Cardiac fibroblast (primary cell): ENCODE measurements around the gene STAM.

Source experiments
- DNase-seq, 2 donors: peaks; one replicate each; pipeline versions ENCODE4 v3.0.0 to v3.0.0-alpha.2; 2010; ENCODE audit warnings: low read depth in 2 of 2
- H3K4me3 ChIP-seq, 2 donors: replicated peaks in 1 of 2; 1 replicate in 1 of 2; 2 replicates in 1 of 2; pipeline ENCODE4 v1.5.1; 2011; ENCODE audit warnings: low read depth in 2 of 2, low read length in 2 of 2, mild to moderate bottlenecking in 2 of 2, moderate library complexity in 1 of 2
- TF ChIP-seq, protein P1 (sequence below): IDR thresholded peaks from one replicate; pipeline ENCODE4 v1.5.1; 2011; ENCODE audit warnings: low read depth, mild to moderate bottlenecking, low read length, inconsistent platforms

Gene STAM

DNA sequence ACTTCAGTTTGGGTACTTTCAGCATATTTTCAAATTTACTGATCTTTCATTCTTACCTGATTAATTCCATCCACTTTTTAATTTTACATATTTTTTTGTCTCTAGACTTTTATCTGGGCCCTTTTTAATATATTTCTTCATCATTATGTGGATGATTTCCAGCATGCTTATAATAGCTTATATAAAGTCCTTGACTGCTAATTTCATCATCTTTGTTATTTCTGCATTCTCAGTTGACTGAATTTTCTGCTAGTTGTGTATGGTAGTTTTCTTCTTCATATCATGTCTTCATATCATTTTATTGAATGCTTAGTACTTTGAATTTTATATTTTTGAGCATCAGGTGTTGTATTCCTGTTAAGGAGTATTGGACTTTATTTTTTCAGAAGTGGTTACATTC lies 39.6 kb downstream of the STAM start:
- TF ChIP-seq, protein P1, sequence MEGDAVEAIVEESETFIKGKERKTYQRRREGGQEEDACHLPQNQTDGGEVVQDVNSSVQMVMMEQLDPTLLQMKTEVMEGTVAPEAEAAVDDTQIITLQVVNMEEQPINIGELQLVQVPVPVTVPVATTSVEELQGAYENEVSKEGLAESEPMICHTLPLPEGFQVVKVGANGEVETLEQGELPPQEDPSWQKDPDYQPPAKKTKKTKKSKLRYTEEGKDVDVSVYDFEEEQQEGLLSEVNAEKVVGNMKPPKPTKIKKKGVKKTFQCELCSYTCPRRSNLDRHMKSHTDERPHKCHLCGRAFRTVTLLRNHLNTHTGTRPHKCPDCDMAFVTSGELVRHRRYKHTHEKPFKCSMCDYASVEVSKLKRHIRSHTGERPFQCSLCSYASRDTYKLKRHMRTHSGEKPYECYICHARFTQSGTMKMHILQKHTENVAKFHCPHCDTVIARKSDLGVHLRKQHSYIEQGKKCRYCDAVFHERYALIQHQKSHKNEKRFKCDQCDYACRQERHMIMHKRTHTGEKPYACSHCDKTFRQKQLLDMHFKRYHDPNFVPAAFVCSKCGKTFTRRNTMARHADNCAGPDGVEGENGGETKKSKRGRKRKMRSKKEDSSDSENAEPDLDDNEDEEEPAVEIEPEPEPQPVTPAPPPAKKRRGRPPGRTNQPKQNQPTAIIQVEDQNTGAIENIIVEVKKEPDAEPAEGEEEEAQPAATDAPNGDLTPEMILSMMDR = no peak
- no peak for DNase-seq
- H3K4me3 ChIP-seq = no peak overlapping the region

DNA sequence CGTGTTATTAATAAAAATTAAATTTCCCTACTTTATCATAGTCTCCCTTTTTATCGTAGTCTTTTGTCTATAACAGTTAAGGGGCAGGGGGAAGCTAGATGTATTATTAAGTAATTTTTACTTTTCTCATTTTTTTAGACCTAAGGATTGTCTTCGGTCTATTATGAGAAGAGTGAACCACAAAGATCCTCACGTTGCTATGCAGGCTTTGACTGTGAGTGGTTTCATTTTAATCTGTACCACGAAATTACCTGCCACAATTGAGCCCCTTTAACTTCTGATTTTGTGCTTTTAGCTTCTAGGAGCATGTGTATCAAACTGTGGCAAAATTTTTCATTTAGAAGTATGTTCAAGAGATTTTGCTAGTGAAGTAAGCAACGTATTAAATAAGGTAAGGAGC lies 40.6 kb downstream of the STAM start:
- no peak for DNase-seq
- no peak overlapping the region for H3K4me3 ChIP-seq
- TF ChIP-seq, protein P1 = no peak

DNA sequence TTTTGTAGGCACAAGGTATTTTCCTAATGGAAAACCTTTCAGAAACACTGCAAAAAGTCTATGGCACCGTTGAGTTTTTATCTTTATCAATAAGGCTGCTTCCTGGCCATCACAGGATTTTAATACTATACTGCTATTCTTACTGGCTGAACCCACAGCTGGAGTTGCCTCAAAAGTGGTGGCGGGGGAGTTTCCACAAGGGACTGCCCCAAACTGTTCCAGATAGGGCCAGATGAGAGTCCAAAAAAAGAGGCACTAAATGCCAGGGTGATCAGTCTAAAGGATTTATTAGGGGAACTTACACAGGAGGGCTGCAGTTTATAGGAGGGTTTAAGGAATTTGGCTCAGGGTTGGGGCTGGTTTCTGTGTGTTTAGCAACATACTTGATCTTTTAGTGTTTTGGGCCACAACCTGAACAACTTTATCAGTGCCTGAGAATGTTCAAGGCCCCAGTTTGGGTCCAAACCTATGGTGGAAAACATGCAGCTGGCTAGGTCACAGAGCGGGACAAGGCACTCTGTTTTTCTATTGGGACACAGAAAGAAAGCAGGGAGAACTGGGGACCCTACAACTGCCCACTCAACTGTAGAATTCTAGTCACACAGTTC lies 41.4 kb downstream of the STAM start:
- TF ChIP-seq, protein P1 = no peak
- H3K4me3 ChIP-seq = no peak overlapping the region
- DNase-seq = no peak

DNA sequence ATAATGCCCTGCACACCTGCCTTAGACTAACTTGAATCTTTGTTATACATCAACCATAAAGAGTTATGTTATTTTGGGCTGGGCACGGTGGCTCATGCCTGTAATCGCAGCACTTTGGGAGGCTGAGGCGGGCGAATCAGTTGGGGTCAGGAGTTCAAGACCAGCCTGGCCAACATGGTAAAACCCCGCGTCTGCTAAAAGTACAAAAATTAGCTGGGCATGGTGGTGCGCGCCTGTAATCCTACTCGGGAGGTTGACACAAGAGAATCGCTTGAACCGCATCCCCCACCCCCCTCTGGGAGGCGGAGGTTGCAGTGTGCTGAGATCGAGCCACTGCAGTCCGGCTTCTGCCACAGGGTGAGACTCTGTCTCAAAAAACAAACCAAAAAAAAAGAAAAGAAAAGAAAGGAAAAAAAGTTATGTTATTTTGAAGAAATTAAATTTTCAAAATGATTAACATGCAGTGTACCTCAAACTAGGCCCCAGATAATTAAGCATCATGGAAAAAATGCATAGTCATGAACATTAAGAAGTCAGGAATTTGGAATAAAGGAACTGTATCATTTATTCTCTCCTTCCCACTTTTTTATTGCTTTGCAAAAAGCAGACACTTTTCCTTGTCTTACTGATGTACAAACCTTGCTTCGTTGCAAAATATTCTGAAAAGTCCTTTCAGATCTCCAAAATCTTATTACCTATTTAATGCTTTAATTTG lies 43.3 kb downstream of the STAM start:
- H3K4me3 ChIP-seq = no peak overlapping the region
- TF ChIP-seq, protein P1 = no peak
- DNase-seq = no peak

DNA sequence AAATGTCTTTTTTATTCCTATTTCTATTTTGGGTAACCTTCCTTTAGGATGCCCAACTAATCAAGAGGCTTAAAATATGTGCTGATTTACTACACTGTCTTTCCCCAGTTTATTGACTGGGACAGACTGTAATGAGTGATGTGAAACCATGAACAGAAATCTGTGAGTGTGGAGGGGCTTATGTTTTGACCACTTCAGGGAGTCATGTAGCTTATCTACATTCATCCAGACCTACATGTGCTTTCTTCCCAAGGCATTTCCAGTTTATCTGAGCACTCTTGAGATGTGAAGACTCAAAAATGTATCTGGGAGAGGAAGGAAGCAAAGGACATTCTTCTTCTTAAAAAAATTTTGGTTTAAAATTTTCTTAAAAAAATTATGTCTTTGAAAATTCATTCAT lies 45.2 kb downstream of the STAM start:
- DNase-seq = no peak
- TF ChIP-seq, protein P1 = no peak
- no peak overlapping the region for H3K4me3 ChIP-seq

DNA sequence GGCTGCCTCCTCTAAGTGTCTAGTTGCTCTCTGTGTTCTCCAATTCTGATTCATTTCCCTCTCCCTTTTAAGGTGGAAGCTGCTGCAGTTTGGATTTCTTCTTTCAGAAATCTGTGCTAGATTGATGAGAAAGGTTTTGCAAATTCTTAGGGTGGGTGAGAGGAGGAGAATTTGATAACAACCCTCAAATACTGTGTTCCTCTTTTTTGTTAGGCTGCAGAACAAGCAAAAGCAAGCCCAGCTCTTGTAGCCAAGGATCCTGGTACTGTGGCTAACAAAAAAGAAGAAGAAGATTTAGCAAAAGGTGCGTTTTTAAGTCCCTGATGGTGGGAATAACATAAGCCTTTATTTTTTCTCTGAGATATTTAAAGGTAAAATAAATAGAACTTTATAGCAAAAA lies 49.1 kb downstream of the STAM start:
- TF ChIP-seq, protein P1 = no peak
- H3K4me3 ChIP-seq = no peak overlapping the region
- DNase-seq = no peak
